Heart left ventricle (tissue), 16 donors: ENCODE results near the gene IGF1R. TPM values are rescaled to one million over a fixed set of nuclear protein-coding genes. Genes with fewer than 3 reads are reported as not detected.

Source experiments
- ATAC-seq, 4 donors: fragments of 200-7000 bp; cut with Tn5 transposase; one replicate each; pipeline ENCODE4 v1.9.1; 2020 to 2022; ENCODE audit warnings: moderate library complexity in 4 of 4, mild to moderate bottlenecking in 3 of 4, moderate number of reproducible peaks in 1 of 4
- DNase-seq, 5 donors: peaks; one replicate each; pipeline ENCODE4 v3.0.0-alpha.2; 2020
- H3K27ac ChIP-seq, 12 donors: fragments of 200-600 bp; sonication (generic) in 4 of 12; one replicate each; pipeline versions ENCODE4 v1.5.0 to v1.8.0; 2016 to 2022; ENCODE audit warnings: mild to moderate bottlenecking in 2 of 12
- H3K27me3 ChIP-seq, 9 donors: fragments of 200-600 bp; sonication (generic) in 2 of 9; one replicate each; pipeline versions ENCODE4 v1.5.1 to v1.8.0; 2016 to 2022; ENCODE audit warnings: mild to moderate bottlenecking in 3 of 9
- H3K36me3 ChIP-seq, 9 donors: fragments of 200-600 bp; sonication (generic) in 2 of 9; one replicate each; pipeline versions ENCODE4 v1.5.0 to v1.8.0; 2018 to 2022; ENCODE audit warnings: mild to moderate bottlenecking in 2 of 9
- H3K4me1 ChIP-seq, 12 donors: fragments of 200-600 bp; sonication (generic) in 4 of 12; one replicate each; pipeline versions ENCODE4 v1.5.0 to v1.8.0; 2016 to 2022; ENCODE audit warnings: mild to moderate bottlenecking in 3 of 12
- H3K4me3 ChIP-seq, 12 donors: fragments of 200-600 bp; sonication (generic) in 4 of 12; one replicate each; pipeline versions ENCODE4 v1.5.0 to v1.8.0; 2017 to 2022; ENCODE audit warnings: mild to moderate bottlenecking in 9 of 12, moderate library complexity in 4 of 12
- H3K9me3 ChIP-seq, 12 donors: fragments of 200-600 bp; sonication (generic) in 4 of 12; one replicate each; pipeline versions ENCODE4 v1.5.0 to v1.8.0; 2016 to 2022; ENCODE audit warnings: mild to moderate bottlenecking in 1 of 12
- CTCF ChIP-seq, 12 donors: fragments of 200-600 bp; sonication (generic) in 4 of 12; IDR thresholded peaks; one replicate each; pipeline versions ENCODE4 v1.5.0 to v1.8.0; 2018 to 2022; ENCODE audit warnings: antibody characterized with exemption in 12 of 12, mild to moderate bottlenecking in 5 of 12
- POLR2A ChIP-seq, 2 donors: fragments of 450-650 bp; IDR thresholded peaks; one replicate each; pipeline ENCODE4 v1.6.1; 2017; ENCODE audit warnings: antibody characterized with exemption in 2 of 2, mild to moderate bottlenecking in 2 of 2, moderate library complexity in 2 of 2
- WGBS, 4 donors: extraction: QIAGEN DNeasy Blood & Tissue Kit in 2 of 4; methylation state at CpG; one replicate each; pipeline versions ENCODE4 v1.1.5 to v1.1.7; 2013 to 2018; 5-methylcytosine and 5-hydroxymethylcytosine counted together
- intact Hi-C, 10 donors: fragments of 100-400 bp; cut with DNase I; formaldehyde crosslinking; loops; one replicate each; pipeline versions ENCODE4 v1.11.1 to v1.14.2; 2022
- polyA plus RNA-seq, 2 donors: library from polyadenylated mRNA; stranded (reverse); fragments of 200-250 nt; gene quantifications; one replicate each; pipeline ENCODE4 v1.2.3, GENCODE V29; 2013
- total RNA-seq, 9 donors: library from RNA; depleted of rRNA in 2 of 9; stranded (reverse); fragments of >200 nt in 2 of 9; fragmentation: NEBNext Ultra II Directional in 3 of 9; extraction: Animal tissue kit (Norgen Biotek cat#: 25700) in 3 of 9; gene quantifications; one replicate each; pipeline versions ENCODE4 v1.1.0 to v1.2.4, GENCODE V29; 2016 to 2023
- donor health status: ischemic (EF 13 %, LVEDD 7.1; RV severe dilation, severe dysfunction).
- donor health status: healthy with polysubstance abuse.
- donor health status: DM: no; HTN: yes; CAD: no.
- donor health status: DM: no; HTN: no; CAD: no.
- donor health status: ischemic (EF 25% LVEDD 6.9; RV normal size, moderate dysfunction).
- donor health status: ischemic (EF 25% LVEDD 5.7; RV mildly dilated, moderate dysfunction).
- donor health status: healthy.
- donor health status: DM: yes; HTN: yes; CAD: no.
- donor health status: ischemic (EF 35%, LVEDD 5.7; RV mildly dilated, moderate dysfunction).
- donor health status: nonischemic (EF 11% LVEDD 7.7; RV severe dilation, severe dysfunction).
- donor health status: DM: yes; HTN: yes; CAD: no.
- donor health status: PGD.
- donor health status: ischemic (EF 29% LVEDD 5.4; RV normal size, mild dysfunction).
- donor health status: nonischemic (EF 23%, LVEDD 6.1; RV moderate dilation, normal function).

Gene IGF1R
- total and polyA plus RNA-seq, 11 donors = 7.4 to 93.1 (median 40.5) TPM

- ATAC-seq (no peak), DNase-seq (no peak)
- H3K4me1 ChIP-seq = peaks cover 0 to 30% (median 10%) of the 10 kb centered on the region in 12 donors
- no peak overlapping the region for H3K27ac ChIP-seq
- intact Hi-C loops = loop anchor here in 2 of 10 donors (10.0 kb wide), 2 partner anchors 138 to 472 kb away; no protein-coding TSS in a partner anchor
- no peak for TF ChIP-seq POLR2A (IDR thresholded peaks at IDR 0.05)
- no peak for TF ChIP-seq CTCF (IDR thresholded peaks at IDR 0.05)
- 96 to 97% (median 96%) methylated on average over 8 of the region's 8 CpGs for whole genome bisulfite sequencing, 4 donors
- peaks cover 0 to 99% (median 72%) of the 10 kb centered on the region in 9 donors for H3K36me3 ChIP-seq
- no peaks in the 10 kb centered on the region for H3K27me3 ChIP-seq
- H3K9me3 ChIP-seq = no peaks in the 10 kb centered on the region
- H3K4me3 ChIP-seq = no peak overlapping the region
These were observed 268.5 kb downstream of the IGF1R start for GRCh38 chr15:98916826-98917225.

GRCh38 chr15:98917417-98917816 is 269.1 kb downstream of the IGF1R start:
- no peak for ATAC-seq
- H3K36me3 ChIP-seq = peaks cover 0 to 99% (median 72%) of the 10 kb centered on the region in 9 donors
- no peak overlapping the region for H3K27ac ChIP-seq

GRCh38 chr15:98920091-98920880 is 271.9 kb downstream of the IGF1R start:
- Histone ChIP-seq H3K36me3 (peaks cover 0 to 98% (median 74%) of the 10 kb centered on the region in 9 donors), H3K9me3 (no peaks in the 10 kb centered on the region), H3K27me3 (no peaks in the 10 kb centered on the region), H3K27ac (no peak overlapping the region), H3K4me1 (peaks cover 0 to 29% (median 11%) of the 10 kb centered on the region in 12 donors), H3K4me3 (no peak overlapping the region)
- intact Hi-C loops = no loop called here
- DNase-seq (no peak), ATAC-seq (no peak)
- TF ChIP-seq CTCF (IDR thresholded peaks at IDR 0.05) (no peak), POLR2A (IDR thresholded peaks at IDR 0.05) (no peak)
- 79 to 83% (median 81%) methylated on average over 10 of the region's 10 CpGs for WGBS, 4 donors

More at GRCh38 chr15:98917417-98917816, 269.1 kb downstream of the IGF1R start:
- H3K4me1 ChIP-seq = peaks cover 0 to 30% (median 10%) of the 10 kb centered on the region in 12 donors
- WGBS, 4 donors = 90 to 97% (median 95%) methylated on average over 3 of the region's 3 CpGs
- intact Hi-C loops = loop anchor here in 2 of 10 donors (10.0 kb wide), 2 partner anchors 137 to 473 kb away; no protein-coding TSS in a partner anchor
- no peak for TF ChIP-seq CTCF (IDR thresholded peaks at IDR 0.05)
- no peak for TF ChIP-seq POLR2A (IDR thresholded peaks at IDR 0.05)
- H3K9me3 ChIP-seq = no peaks in the 10 kb centered on the region
- no peak for DNase-seq
- no peak overlapping the region for H3K4me3 ChIP-seq
- H3K27me3 ChIP-seq = no peaks in the 10 kb centered on the region

- Histone ChIP-seq H3K27me3 (no peaks in the 10 kb centered on the region), H3K27ac (no peak overlapping the region), H3K9me3 (no peaks in the 10 kb centered on the region), H3K36me3 (peaks cover 0 to 86% (median 58%) of the 10 kb centered on the region in 9 donors), H3K4me1 (peaks cover 0 to 44% (median 11%) of the 10 kb centered on the region in 12 donors), H3K4me3 (no peak overlapping the region)
- TF ChIP-seq POLR2A (IDR thresholded peaks at IDR 0.05) (no peak), CTCF (IDR thresholded peaks at IDR 0.05) (no peak)
- DNase-seq (no peak), ATAC-seq (no peak)
- WGBS, 4 donors = 85 to 95% (median 95%) methylated on average over 4 to 12 of the region's 12 CpGs
- intact Hi-C loops = no loop called here
These were observed 274.8 kb downstream of the IGF1R start for GRCh38 chr15:98923171-98923570.
